ENCODE data around the gene KIRREL1. TPM values are rescaled to one million over a fixed set of nuclear protein-coding genes. Genes with fewer than 3 reads are reported as not detected.

KIRREL1 gene
- total RNA-seq, 1 experiment from 2014 or later, result 145 TPM

- Histone ChIP-seq H3K9me3 (ENCODE audit: control insufficient read depth, insufficient read depth, low read depth, low read length) (no peaks in the 10 kb centered on the region), H3K27me3 (ENCODE audit: control insufficient read depth, insufficient read depth, low read length) (no peaks in the 10 kb centered on the region), H3K27ac (ENCODE audit: low read length) (no peak overlapping the region), H3K4me1 (ENCODE audit: control insufficient read depth, insufficient read depth, low read length) (no peaks in the 10 kb centered on the region), H3K36me3 (ENCODE audit: control insufficient read depth, insufficient read depth, low read length) (no peaks in the 10 kb centered on the region), H3K4me3 (ENCODE audit: low read depth in 2 of 2, low read length in 2 of 2) (no peak overlapping the region)
- TF ChIP-seq TCF7L2 (IDR thresholded peaks at IDR 0.05; ENCODE audit: low read depth, low read length) (no peak), POLR2AphosphoS5 (IDR thresholded peaks at IDR 0.05; ENCODE audit: low read depth, low read length) (no peak), SIN3A (IDR thresholded peaks at IDR 0.05; ENCODE audit: borderline replicate concordance, insufficient read depth, low read depth, low read length) (no peak), CTCF (IDR thresholded peaks at IDR 0.05) (no peak)
- TF ChIP-seq, protein P1, sequence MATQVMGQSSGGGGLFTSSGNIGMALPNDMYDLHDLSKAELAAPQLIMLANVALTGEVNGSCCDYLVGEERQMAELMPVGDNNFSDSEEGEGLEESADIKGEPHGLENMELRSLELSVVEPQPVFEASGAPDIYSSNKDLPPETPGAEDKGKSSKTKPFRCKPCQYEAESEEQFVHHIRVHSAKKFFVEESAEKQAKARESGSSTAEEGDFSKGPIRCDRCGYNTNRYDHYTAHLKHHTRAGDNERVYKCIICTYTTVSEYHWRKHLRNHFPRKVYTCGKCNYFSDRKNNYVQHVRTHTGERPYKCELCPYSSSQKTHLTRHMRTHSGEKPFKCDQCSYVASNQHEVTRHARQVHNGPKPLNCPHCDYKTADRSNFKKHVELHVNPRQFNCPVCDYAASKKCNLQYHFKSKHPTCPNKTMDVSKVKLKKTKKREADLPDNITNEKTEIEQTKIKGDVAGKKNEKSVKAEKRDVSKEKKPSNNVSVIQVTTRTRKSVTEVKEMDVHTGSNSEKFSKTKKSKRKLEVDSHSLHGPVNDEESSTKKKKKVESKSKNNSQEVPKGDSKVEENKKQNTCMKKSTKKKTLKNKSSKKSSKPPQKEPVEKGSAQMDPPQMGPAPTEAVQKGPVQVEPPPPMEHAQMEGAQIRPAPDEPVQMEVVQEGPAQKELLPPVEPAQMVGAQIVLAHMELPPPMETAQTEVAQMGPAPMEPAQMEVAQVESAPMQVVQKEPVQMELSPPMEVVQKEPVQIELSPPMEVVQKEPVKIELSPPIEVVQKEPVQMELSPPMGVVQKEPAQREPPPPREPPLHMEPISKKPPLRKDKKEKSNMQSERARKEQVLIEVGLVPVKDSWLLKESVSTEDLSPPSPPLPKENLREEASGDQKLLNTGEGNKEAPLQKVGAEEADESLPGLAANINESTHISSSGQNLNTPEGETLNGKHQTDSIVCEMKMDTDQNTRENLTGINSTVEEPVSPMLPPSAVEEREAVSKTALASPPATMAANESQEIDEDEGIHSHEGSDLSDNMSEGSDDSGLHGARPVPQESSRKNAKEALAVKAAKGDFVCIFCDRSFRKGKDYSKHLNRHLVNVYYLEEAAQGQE (IDR thresholded peaks at IDR 0.05; ENCODE audit: insufficient read depth in 1 of 2, low read depth in 2 of 2, low read length in 1 of 2), result no peak
- ChIA-PET CTCF (no interaction called here), POLR2A (no interaction called here)
- no peak for DNase-seq (ENCODE audit: low read depth, low spot score)
- no TSS peak for BruUV-seq (replicated peaks)
- ATAC-seq, result peak; percentile 42; the same call in 1 of the 2 replicates
- intact Hi-C loops (cut with micrococcal nuclease; ENCODE audit: unreplicated experiment) (no loop called here), in situ Hi-C loops (cut with HindIII; ENCODE audit: low pct_unique_long_range_greater_than_20kb, low sequenced_read_pairs) (no loop called here)
Observed at GRCh38 chr1:158055854-158056253, 62.4 kb downstream of the KIRREL1 start.

- Histone ChIP-seq H3K27me3 (ENCODE audit: control insufficient read depth, insufficient read depth, low read length) (no peaks in the 10 kb centered on the region), H3K27ac (ENCODE audit: low read length) (no peak overlapping the region), H3K9me3 (ENCODE audit: control insufficient read depth, insufficient read depth, low read depth, low read length) (no peaks in the 10 kb centered on the region), H3K4me1 (ENCODE audit: control insufficient read depth, insufficient read depth, low read length) (no peaks in the 10 kb centered on the region), H3K36me3 (ENCODE audit: control insufficient read depth, insufficient read depth, low read length) (no peaks in the 10 kb centered on the region), H3K4me3 (ENCODE audit: low read depth in 2 of 2, low read length in 2 of 2) (no peak overlapping the region)
- CTCF ChIA-PET, result no interaction called here
- POLR2A ChIA-PET, result no interaction called here
- ATAC-seq (no peak), DNase-seq (ENCODE audit: low read depth, low spot score) (no peak)
- in situ Hi-C loops (cut with HindIII; ENCODE audit: low pct_unique_long_range_greater_than_20kb, low sequenced_read_pairs), result no loop called here
- no TSS peak for BruUV-seq (replicated peaks)
- intact Hi-C loops (cut with micrococcal nuclease; ENCODE audit: unreplicated experiment), result no loop called here
- TF ChIP-seq, protein P1 (IDR thresholded peaks at IDR 0.05; ENCODE audit: insufficient read depth in 1 of 2, low read depth in 2 of 2, low read length in 1 of 2), result no peak
- no peak for TF ChIP-seq SIN3A (IDR thresholded peaks at IDR 0.05; ENCODE audit: borderline replicate concordance, insufficient read depth, low read depth, low read length)
- no peak for TF ChIP-seq TCF7L2 (IDR thresholded peaks at IDR 0.05; ENCODE audit: low read depth, low read length)
- no peak for TF ChIP-seq CTCF (IDR thresholded peaks at IDR 0.05)
- no peak for TF ChIP-seq POLR2AphosphoS5 (IDR thresholded peaks at IDR 0.05; ENCODE audit: low read depth, low read length)
Observed at GRCh38 chr1:158056498-158056897, 63.1 kb downstream of the KIRREL1 start.

Data from Panc1 (cell line).